ENCODE measurements around the gene MEIOB.
"Not testable (repeated sequence)": the region's sequence is repeated elsewhere in the genome, so short reads cannot be mapped to it uniquely, and the experiment has no call there.

MEIOB gene

GRCh38 chr16:1807626-1808025, 64.3 kb downstream of the MEIOB start:
- no peak for DNase-seq

- DNase-seq: no peak
Measured at GRCh38 chr16:1800701-1801100, 71.3 kb downstream of the MEIOB start.

- DNase-seq: not testable (repeated sequence)
Measured at GRCh38 chr16:1799263-1799662, 72.7 kb downstream of the MEIOB start.

- DNase-seq: no peak
Measured at GRCh38 chr16:1794908-1795666, 76.9 kb downstream of the MEIOB start.

GRCh38 chr16:1794221-1794871, 77.6 kb downstream of the MEIOB start:
- no peak for DNase-seq

GRCh38 chr16:1793578-1794220, 78.3 kb downstream of the MEIOB start, which contains the start of gene IGFALS:
Gene IGFALS (minus strand): TSS chr16:1793705. CDS start chr16:1793652, 53 bp downstream.
- no peak for DNase-seq

GRCh38 chr16:1792836-1793577, 79.0 kb downstream of the MEIOB start:
- DNase-seq: no peak

- no peak for DNase-seq
Measured at GRCh38 chr16:1791943-1792812, 79.8 kb downstream of the MEIOB start.

- no peak for DNase-seq
Measured at GRCh38 chr16:1791256-1791942, 80.6 kb downstream of the MEIOB start.

- DNase-seq: no peak
Measured at GRCh38 chr16:1790611-1791255, 81.2 kb downstream of the MEIOB start.

- no peak for DNase-seq
Measured at GRCh38 chr16:1790261-1790610, 81.7 kb downstream of the MEIOB start.

GRCh38 chr16:1789643-1790045, 82.3 kb downstream of the MEIOB start:
- no peak for DNase-seq

GRCh38 chr16:1788708-1789100, 83.3 kb downstream of the MEIOB start:
- DNase-seq: no peak

- no peak for DNase-seq
Measured at GRCh38 chr16:1788095-1788707, 83.8 kb downstream of the MEIOB start.

- DNase-seq: no peak
Measured at GRCh38 chr16:1787322-1788094, 84.5 kb downstream of the MEIOB start.

- no peak for DNase-seq
Measured at GRCh38 chr16:1787056-1787321, 85.0 kb downstream of the MEIOB start.

- DNase-seq: no peak
Measured at GRCh38 chr16:1786242-1787055, 85.5 kb downstream of the MEIOB start.

GRCh38 chr16:1785846-1786170, 86.2 kb downstream of the MEIOB start:
- no peak for DNase-seq
